GM18870 (cell line): ENCODE measurements around the gene ARHGAP24.

ENCODE experiments used
- ATAC-seq: cut with Tn5 transposase; IDR thresholded peaks from one replicate; pipeline ENCODE4 v1.9.1; 2021; ENCODE audit warnings: moderate library complexity; ENCODE audit not compliant: unreplicated experiment

The ARHGAP24 gene

DNA sequence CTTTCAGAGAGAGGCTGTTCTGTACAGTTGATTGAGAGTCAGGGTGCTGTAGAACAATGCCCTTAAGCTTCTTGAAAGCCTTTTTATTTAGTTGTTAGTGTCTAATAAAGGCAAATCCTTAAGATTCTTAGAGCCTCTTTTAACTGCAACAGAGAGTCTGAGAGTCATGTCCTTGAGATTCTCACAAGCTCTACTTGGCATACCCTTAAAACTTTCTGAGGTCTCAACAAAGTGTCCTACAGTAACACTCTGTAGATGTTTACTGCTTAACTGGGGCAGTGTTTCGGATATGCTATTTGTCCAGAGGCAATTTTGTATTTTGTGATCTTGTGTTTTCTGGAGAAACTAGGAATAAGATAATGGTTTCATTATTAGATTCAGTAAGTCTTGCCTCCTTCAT is 209.7 kb downstream of the ARHGAP24 start:
- ATAC-seq, result no peak

DNA sequence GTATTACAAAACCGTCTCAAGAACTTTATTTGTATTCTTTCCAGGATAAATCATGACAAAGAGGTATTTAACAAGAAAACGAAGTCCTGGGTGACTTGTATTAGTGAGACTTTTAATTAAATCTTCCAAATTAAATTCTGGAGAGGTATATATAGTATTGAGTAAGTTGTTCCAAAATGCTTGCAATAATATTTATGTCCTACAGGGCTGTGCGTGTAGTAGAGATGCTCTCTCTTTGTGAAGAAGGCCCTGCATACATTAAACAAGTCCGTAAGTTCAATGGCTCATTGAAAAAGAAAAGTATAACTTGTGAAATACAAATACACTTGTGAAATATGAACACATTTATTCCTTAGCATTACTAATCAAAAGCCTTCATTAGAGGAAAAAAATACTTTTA is 211.4 kb downstream of the ARHGAP24 start:
- no peak for ATAC-seq

GRCh38 chr4:85688055-85688740 is 213.2 kb downstream of the ARHGAP24 start:
- no peak for ATAC-seq

GRCh38 chr4:85696661-85697060 is 221.7 kb downstream of the ARHGAP24 start:
- ATAC-seq, result no peak

- ATAC-seq, result no peak
These were observed 222.9 kb downstream of the ARHGAP24 start for GRCh38 chr4:85697854-85698253.

GRCh38 chr4:85700362-85700761 is 225.4 kb downstream of the ARHGAP24 start:
- no peak for ATAC-seq

DNA sequence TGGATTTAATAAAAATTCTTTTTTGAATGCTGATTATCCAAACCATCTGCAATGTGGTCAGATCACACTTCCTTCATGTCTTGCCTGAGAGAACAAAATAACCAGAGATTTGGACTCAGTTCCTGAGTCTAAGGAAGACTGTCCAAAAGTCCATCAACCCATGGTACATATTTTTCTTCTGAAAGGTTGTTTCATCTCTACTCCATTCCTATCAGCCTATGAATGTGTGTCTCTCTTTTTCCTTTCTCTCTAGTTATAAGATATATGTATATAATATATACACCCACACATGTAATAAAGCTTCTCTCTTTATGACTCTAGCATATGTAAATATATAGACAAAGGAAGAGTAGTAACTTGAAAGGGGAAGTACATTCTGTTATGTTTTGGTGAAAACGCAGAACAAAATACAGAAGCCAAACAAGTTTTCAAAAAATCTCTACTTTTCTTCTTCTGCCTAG is 226.9 kb downstream of the ARHGAP24 start:
- ATAC-seq, result peak; percentile 99

DNA sequence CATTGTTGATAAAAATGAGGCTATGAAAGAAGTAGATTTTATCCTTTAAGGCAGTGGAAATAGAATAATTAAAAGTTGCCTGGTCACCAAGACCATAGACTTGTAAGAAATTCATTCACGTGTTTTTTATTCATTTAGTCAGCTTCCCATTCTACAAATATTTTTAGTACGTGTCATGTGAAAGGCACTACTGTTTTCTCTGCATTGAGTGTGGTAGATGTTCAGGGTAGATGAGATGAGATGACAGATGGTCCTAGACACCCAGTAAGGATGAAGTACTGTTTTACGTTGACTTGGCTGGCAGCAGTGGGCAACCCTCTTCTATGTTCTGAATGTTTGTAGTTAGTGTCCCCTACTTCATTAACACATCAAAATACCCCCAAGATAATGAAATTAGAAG is 228.1 kb downstream of the ARHGAP24 start:
- ATAC-seq, result no peak

- ATAC-seq, result peak; percentile 82
These were observed 232.7 kb downstream of the ARHGAP24 start for GRCh38 chr4:85707611-85708010.

DNA sequence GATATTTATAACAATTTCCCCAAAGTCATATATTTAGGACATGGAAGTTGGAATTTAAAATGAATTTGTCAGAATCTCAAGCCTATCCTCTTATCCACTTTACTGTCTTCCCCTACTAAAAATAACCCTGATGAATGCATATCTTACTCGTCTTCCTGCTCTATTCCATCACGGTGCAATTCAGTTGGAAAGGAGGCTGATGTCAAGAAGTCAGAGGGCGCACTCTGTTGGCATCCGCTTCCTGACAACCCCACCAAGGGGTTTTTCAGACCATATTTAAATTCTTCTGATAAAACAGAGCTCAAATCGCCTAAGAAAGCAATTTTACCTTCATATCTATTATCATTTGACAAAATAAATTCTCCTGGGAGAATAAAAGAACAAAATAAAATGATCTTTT is 233.5 kb downstream of the ARHGAP24 start:
- ATAC-seq, result no peak

GRCh38 chr4:85713005-85713404 is 238.1 kb downstream of the ARHGAP24 start:
- no peak for ATAC-seq

DNA sequence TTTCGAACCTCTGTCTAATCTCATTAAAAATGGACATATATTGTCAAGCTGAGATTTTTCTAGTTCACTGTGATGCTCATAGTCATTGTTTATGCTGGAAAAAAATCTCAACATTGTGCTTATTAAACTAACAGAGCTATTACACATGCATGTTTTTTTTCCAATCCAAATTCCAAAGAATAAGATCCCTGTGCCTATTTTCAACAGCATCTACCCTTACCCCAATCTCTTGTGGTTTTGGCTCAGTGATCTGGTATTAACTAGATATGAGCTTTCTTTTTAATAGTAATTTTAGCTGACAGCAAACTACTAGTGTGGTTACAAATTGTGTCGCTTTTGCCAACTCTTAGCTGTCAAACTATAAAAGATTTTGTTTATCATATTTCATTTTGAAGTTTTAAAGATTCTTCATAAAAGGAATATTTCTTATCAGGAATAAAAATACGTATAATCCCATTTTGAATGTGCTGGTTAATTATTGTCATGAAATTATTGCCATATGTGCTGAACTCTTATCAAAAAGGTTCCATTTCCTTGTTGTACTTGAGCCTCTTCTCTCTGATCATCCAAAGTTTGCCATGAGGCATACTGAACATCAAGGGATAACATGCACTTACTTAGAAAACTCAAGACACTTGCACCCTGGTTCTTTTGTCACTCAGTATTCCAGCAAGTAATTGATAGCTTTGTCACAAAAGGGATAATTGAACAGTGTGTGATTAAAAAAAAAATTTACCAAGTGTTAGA is 241.2 kb downstream of the ARHGAP24 start:
- ATAC-seq, result no peak

DNA sequence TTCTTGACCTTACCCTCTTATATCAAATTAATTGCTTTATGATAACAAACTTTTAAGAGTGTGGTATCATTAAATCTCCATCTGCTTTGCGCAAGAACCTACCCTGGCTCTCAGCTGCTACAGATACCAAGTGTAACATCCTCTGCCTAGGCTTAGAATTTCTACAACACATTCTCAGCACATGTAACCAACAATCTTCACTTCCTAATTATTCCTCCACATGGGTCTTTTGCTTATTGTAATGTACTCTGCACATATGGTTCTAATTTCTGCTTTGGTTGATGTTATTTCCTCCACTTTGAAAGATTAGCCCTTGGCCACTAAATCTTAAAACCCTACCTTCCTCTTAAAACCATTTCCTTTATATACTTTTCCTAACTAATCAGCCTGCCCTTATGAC is 242.4 kb downstream of the ARHGAP24 start:
- no peak for ATAC-seq

DNA sequence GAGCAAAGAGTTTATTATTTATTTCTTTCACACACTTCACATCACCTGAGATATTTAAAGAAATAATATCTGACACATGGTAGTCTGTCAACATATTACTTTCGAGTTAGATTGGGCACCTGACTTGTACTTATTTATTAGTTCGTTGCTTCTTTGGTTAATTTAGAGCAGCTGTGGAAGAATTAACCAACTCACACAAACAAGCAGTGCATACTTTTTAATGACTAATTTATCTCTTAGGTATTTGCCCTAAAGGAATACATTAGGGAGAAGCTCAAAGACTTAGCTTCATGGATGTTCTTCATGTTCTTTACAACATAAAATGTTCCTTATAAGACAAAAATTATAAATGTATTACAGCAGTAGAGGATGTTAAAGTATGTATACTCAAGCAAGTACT is 242.9 kb downstream of the ARHGAP24 start:
- ATAC-seq, result no peak

GRCh38 chr4:85720735-85721134 is 245.8 kb downstream of the ARHGAP24 start:
- ATAC-seq, result no peak

DNA sequence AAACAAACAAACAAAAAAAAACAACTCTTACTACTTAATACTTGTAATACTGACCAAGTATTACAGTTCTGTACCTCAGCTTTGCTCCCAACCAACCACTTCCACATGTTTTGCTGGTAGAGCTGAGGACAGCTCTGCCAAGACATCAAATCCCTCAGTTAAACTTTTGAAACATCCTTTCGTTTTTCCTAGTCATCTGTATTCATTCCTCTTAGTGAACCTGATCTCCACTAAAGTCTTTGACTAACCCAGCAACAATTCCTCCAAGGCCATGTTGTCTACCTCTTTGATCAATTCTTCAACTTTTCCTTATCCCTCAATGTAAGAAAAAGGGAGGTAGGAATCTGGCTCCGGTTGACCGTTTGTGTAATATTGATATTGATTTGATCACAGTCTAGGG is 247.5 kb downstream of the ARHGAP24 start:
- ATAC-seq, result no peak

DNA sequence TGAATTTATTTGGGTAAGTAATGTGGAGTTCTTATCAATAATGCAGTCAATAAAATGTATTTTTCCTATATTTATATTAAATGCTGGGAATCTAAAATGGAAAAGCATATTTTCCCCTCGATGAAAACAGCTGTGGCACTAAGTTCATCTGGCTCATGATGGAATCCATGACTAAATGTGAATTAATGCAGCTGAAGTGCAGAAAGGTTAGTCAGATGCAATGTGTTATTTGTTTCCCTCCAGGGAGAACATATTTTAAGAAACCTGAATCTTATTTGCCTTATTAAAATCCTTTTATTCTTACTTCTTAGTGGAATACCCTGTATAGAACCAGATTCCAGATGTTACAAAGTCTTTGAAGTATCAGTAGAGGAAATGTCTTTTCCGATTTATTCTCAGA is 247.9 kb downstream of the ARHGAP24 start:
- ATAC-seq, result no peak

DNA sequence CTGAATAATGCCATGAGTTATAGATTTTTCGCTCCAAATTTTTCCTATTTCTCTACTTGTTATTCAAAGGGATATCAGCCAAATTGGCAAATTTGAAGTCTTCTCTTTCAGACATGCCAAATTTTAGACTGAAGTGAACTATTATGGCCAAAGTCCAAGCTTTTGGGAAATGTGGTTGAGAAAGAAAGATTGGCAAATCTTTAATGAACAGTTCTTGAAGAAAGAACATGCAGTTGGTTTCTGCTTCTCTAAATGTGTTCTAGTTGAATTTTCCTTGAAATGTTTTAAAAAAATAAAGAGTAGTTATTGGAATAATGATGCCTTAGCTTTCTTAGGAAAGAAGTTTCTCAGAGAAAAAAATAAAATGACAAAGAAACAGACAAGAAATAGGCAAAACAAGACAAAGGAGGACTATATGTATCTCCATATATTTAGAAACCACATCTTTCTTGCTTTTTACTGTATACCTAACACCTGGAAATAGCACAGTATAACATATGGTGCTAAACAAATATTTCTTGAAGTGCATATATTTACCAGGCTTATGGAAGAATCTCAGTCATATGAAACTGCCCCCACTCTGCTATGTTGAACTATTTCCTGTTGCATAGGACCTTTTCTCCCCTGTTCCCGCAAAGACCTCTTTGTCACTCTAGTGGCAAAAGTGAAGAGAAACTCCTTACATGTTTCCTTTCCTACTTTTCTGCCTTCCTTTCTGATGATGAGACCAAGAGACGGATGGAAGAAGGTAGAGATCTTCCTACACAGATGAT is 250.0 kb downstream of the ARHGAP24 start:
- peak; percentile 48 for ATAC-seq

- peak; percentile 89 for ATAC-seq
These were observed 250.8 kb downstream of the ARHGAP24 start for GRCh38 chr4:85725721-85726170.

DNA sequence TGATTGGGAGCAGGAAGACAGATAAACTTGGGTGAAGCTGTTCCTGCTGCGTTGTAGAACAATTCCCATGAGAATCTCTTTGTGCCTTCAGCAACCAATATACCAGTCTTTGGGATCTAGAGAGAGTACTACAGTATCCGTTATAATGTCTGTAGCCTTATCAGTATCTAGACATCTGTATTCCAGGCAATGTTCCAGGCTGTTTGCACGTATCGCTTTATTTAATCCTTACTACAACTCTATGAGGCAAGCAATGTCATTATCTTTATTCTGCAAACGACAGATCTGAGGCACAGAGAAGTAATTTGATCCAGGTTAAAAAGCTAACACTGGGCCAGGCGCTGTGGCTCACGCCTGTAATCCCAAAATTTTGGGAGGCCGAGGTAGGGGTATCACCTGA is 251.6 kb downstream of the ARHGAP24 start:
- no peak for ATAC-seq

- no peak for ATAC-seq
These were observed 253.5 kb downstream of the ARHGAP24 start for GRCh38 chr4:85728464-85728863.

DNA sequence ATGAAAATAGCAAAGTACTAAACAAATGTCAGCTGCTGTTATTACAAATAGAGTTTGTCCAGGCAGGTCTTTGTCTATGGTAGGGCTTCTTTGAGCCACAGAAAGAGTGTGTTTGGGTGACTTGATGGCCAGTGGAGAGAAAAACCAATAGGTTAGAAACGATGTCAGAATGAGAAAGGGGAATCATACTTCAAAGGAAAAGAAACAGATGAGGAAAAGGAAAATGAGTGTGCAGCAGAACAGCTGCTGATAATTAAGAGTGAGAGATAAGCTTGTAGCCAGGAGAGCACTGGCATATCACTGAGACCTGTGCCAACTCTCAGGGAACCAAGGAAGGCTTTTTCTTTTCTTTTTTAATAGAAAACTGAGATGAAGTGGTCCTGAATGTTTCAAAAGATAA is 257.2 kb downstream of the ARHGAP24 start:
- ATAC-seq, result peak; percentile 89
